ENCODE results near the gene ARHGEF16. TPM values are rescaled to one million over a fixed set of nuclear protein-coding genes. Genes with fewer than 3 reads are reported as not detected.

Gene ARHGEF16
- total and polyA plus RNA-seq, 2 donors: 1.4 to 2.3 TPM

DNA sequence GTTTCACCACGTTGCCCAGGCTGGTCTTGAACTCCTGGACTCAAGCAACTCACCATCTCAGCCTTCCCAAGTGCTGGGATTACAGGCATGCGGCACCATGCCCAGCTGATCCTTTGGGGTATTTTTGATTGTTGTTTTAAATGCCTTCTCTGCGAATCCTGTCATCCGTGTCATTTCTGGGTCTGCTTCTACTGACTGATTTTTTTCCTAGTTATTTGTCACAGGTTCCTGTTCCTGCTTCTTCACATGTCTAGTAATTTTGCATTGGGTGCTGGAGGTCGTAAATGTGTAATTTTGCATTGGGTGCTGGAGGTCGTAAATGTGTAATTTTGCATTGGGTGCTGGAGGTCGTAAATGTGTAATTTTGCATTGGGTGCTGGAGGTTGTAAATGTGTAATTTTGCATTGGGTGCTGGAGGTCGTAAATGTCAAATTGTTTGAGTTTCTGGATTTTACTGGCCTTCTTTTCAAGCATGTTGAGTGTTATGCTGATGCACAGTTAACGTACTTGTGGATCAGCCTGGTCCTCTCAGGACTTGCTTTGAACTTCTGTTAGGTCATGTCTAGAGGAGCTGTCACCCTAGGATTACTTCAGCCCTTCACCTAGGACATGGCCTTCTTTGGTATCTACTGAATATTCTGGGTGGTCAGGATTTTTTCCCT, 4.1 kb upstream of the ARHGEF16 start:
- Histone ChIP-seq H3K27me3 (ENCODE audit: control insufficient read depth in 2 of 2, insufficient read depth in 1 of 2, low read length in 1 of 2) (peaks cover 8 to 34% of the 10 kb centered on the region in 2 donors), H3K36me3 (ENCODE audit: control insufficient read depth in 2 of 2, insufficient read depth in 2 of 2, low read length in 1 of 2) (no peaks in the 10 kb centered on the region), H3K9me3 (ENCODE audit: control insufficient read depth in 2 of 2, insufficient read depth in 1 of 2, low read length in 1 of 2) (peaks cover 0 to 3% of the 10 kb centered on the region in 2 donors), H3K4me1 (ENCODE audit: control insufficient read depth in 2 of 2, insufficient read depth in 2 of 2, low read length in 2 of 2) (peaks cover 0 to 9% of the 10 kb centered on the region in 2 donors), H3K27ac (ENCODE audit: low read depth in 1 of 2, low read length in 1 of 2) (no peak overlapping the region), H3K4me3 (ENCODE audit: low read length in 2 of 2) (no peak overlapping the region)
- WGBS: 94% methylated on average over 9 of the region's 9 CpGs
- no peak for DNase-seq (ENCODE audit: low read depth in 6 of 9, low spot score in 9 of 9)

DNA sequence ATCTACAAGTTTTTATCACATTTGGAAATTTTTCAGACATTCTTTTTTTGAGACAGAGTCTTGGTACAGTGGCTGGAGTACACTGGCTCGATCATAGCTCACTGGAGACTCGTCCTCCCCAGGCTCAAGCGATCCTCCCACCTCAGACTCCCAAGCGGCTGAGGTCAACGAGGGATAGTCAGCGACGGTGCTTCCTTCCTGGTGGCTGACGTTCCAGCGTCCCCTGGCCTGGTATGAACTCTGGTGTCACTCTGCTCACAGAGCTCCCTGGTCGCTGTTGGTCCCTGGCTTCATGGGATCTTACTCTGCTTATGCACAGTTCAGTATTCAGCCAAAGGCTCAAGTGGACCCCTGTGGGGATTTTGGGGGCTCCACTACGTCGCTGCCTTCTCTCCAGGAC, 3.5 kb upstream of the ARHGEF16 start:
- Histone ChIP-seq H3K36me3 (ENCODE audit: control insufficient read depth in 2 of 2, insufficient read depth in 2 of 2, low read length in 1 of 2) (no peaks in the 10 kb centered on the region), H3K27me3 (ENCODE audit: control insufficient read depth in 2 of 2, insufficient read depth in 1 of 2, low read length in 1 of 2) (peaks cover 8 to 40% of the 10 kb centered on the region in 2 donors), H3K27ac (ENCODE audit: low read depth in 1 of 2, low read length in 1 of 2) (no peak overlapping the region), H3K4me1 (ENCODE audit: control insufficient read depth in 2 of 2, insufficient read depth in 2 of 2, low read length in 2 of 2) (peaks cover 0 to 9% of the 10 kb centered on the region in 2 donors), H3K9me3 (ENCODE audit: control insufficient read depth in 2 of 2, insufficient read depth in 1 of 2, low read length in 1 of 2) (peaks cover 0 to 3% of the 10 kb centered on the region in 2 donors), H3K4me3 (ENCODE audit: low read length in 2 of 2) (no peak overlapping the region)
- WGBS: 80% methylated on average over 12 of the region's 12 CpGs
- DNase-seq (ENCODE audit: low read depth in 6 of 9, low spot score in 9 of 9): no peak

DNA sequence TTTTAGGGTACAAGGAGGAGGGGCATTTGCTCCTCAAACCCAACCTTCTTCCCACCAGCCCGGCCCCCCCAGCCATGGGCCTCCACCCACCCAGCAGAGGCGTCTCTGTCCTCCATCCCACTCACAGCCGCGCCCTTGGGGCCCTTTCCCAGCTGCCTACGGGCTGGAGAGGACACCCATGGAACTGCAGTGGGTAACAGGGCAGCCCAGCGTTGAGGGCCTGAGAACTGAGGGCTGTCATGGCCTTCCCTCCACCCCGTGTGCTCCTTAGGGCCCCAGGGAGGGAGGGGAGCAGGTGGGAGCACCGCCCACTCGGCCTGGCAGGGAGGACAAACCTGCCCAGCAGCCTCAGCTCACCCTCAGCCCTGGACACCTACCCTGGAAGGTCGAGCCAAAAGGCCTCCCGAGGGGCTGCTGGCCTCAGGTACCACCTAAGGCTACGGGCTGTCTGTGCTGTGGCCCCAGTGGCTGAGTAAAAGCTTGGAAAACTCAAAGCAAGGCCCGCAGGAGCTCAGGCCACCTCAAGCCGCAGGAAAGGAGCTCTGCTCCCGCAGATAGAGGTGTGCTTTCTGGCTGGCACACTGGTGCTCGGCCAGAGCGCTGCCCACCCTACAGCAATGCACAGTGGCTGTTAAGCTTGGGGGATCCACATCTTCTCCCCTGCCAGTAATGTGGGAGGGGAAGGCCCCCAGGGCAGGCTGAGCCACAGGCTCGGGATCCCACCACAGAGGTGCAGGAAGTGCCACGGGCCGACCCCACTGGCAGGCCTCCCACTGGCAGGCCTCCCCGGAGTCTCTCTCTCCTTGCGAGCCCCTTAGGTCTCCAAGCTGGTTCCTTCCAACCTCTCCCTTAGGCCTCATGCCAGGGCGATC, 2.2 kb upstream of the ARHGEF16 start:
- DNase-seq (ENCODE audit: low read depth in 6 of 9, low spot score in 9 of 9): no peak
- peaks cover 8 to 45% of the 10 kb centered on the region in 2 donors for H3K27me3 ChIP-seq (ENCODE audit: control insufficient read depth in 2 of 2, insufficient read depth in 1 of 2, low read length in 1 of 2)
- WGBS: 89% methylated on average over 23 of the region's 23 CpGs

DNA sequence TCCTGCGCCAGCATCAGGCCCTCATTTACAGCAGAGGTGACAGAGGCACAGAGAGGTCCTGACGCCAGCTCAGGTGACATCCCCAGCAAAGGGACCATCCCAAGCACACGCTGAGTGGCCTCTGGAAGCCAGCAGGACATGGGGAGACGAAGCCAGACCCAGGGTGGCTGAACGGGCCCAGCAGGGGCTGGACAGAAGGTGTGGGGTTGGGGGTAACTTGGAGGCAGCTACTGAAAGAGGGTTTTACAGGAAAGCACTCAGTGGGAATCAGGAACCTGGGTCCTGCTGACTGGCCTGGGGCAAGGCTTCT, 1.6 kb upstream of the ARHGEF16 start:
- DNase-seq (ENCODE audit: low read depth in 6 of 9, low spot score in 9 of 9): no peak
- peaks cover 8 to 45% of the 10 kb centered on the region in 2 donors for H3K27me3 ChIP-seq (ENCODE audit: control insufficient read depth in 2 of 2, insufficient read depth in 1 of 2, low read length in 1 of 2)
- no peaks in the 10 kb centered on the region for H3K36me3 ChIP-seq (ENCODE audit: control insufficient read depth in 2 of 2, insufficient read depth in 2 of 2, low read length in 1 of 2)
- peaks cover 0 to 12% of the 10 kb centered on the region in 2 donors for H3K4me1 ChIP-seq (ENCODE audit: control insufficient read depth in 2 of 2, insufficient read depth in 2 of 2, low read length in 2 of 2)
- H3K27ac ChIP-seq (ENCODE audit: low read depth in 1 of 2, low read length in 1 of 2): no peak overlapping the region
- 53% methylated on average over 5 of the region's 5 CpGs for WGBS
- no peaks in the 10 kb centered on the region for H3K9me3 ChIP-seq (ENCODE audit: control insufficient read depth in 2 of 2, insufficient read depth in 1 of 2, low read length in 1 of 2)
- H3K4me3 ChIP-seq (ENCODE audit: low read length in 2 of 2): no peak overlapping the region

More for the DNA sequence above, 2.2 kb upstream of the ARHGEF16 start:
- Histone ChIP-seq H3K27ac (ENCODE audit: low read depth in 1 of 2, low read length in 1 of 2) (no peak overlapping the region), H3K4me3 (ENCODE audit: low read length in 2 of 2) (no peak overlapping the region), H3K9me3 (ENCODE audit: control insufficient read depth in 2 of 2, insufficient read depth in 1 of 2, low read length in 1 of 2) (no peaks in the 10 kb centered on the region), H3K4me1 (ENCODE audit: control insufficient read depth in 2 of 2, insufficient read depth in 2 of 2, low read length in 2 of 2) (peaks cover 0 to 9% of the 10 kb centered on the region in 2 donors), H3K36me3 (ENCODE audit: control insufficient read depth in 2 of 2, insufficient read depth in 2 of 2, low read length in 1 of 2) (no peaks in the 10 kb centered on the region)

DNA sequence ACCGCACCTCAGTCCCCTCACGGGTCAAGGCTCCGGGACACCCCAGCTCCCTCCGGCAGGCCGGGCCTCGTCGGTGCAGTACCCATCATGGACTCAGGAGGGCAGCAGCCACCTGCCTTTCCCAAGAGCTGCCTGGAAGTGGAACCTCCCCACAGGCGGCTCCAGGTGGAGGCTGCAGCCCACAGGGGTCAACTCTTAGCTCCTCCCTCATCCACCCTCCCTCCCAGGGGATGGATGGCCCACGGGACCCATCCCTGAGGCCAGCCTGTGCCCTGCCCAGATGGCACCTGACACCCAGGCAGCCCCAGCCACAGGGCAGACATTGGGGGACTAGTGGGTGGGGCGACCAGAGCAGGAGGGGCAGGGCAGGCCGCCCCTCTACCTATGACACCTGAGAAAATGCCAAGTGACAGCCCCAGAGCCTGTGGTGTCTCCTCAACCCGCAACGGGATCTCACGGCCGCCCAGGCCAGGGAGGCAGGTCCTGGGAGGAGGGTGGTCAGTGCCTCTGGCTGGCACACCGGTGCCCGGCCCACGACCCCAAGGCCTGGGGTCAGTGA, 1.2 kb upstream of the ARHGEF16 start:
- H3K36me3 ChIP-seq (ENCODE audit: control insufficient read depth in 2 of 2, insufficient read depth in 2 of 2, low read length in 1 of 2): no peaks in the 10 kb centered on the region
- H3K4me1 ChIP-seq (ENCODE audit: control insufficient read depth in 2 of 2, insufficient read depth in 2 of 2, low read length in 2 of 2): peaks cover 0 to 16% of the 10 kb centered on the region in 2 donors
- peaks cover 8 to 45% of the 10 kb centered on the region in 2 donors for H3K27me3 ChIP-seq (ENCODE audit: control insufficient read depth in 2 of 2, insufficient read depth in 1 of 2, low read length in 1 of 2)
- H3K9me3 ChIP-seq (ENCODE audit: control insufficient read depth in 2 of 2, insufficient read depth in 1 of 2, low read length in 1 of 2): no peaks in the 10 kb centered on the region
- DNase-seq (ENCODE audit: low read depth in 6 of 9, low spot score in 9 of 9): peak in 8 of 9 donors; percentile 14 to 73 (median 39)
- no peak overlapping the region for H3K4me3 ChIP-seq (ENCODE audit: low read length in 2 of 2)
- WGBS: 32% methylated on average over 18 of the region's 18 CpGs
- no peak overlapping the region for H3K27ac ChIP-seq (ENCODE audit: low read depth in 1 of 2, low read length in 1 of 2)

DNA sequence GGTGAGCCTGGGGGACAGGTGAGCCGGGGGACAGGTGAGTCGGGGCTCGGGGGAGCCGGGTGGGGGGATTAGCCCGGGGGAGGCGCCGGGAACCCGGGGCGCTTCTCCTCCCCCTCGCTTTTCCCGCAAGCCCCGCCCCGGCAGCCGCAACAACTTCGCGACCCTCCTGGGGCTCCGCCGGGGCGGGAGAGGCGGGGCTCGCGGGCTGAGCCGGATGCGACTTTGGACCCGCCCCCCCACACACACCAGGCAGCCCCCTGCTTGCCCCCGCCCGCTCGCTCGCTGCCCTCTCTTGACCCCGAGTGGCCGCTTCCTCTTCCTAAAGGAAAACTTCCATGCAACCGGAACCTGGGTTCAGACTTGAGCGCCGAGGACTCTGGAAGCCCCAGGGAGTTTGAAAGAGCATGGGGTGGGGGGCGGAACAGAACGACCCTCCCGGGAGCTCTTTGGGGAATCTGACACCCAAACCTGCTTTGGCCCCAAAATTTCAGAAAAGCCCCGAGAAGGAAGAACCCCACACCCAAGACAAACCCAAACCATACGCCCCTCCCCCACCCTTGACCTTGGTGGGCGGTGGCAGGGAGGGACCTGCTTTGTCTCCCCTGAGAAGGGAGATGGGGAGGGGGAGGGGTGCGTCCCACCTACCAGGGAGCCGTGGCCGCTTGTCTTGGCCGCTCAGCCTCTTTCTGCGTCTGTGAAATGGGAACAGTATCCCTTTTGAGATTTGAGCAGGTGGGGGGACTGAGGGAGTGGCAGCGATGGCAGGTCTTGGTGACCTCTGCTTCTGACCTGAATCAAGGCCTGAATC, 550 bp downstream of the ARHGEF16 start:
- Histone ChIP-seq H3K4me1 (ENCODE audit: control insufficient read depth in 2 of 2, insufficient read depth in 2 of 2, low read length in 2 of 2) (peaks cover 0 to 20% of the 10 kb centered on the region in 2 donors), H3K27ac (ENCODE audit: low read depth in 1 of 2, low read length in 1 of 2) (no peak overlapping the region), H3K9me3 (ENCODE audit: control insufficient read depth in 2 of 2, insufficient read depth in 1 of 2, low read length in 1 of 2) (no peaks in the 10 kb centered on the region), H3K36me3 (ENCODE audit: control insufficient read depth in 2 of 2, insufficient read depth in 2 of 2, low read length in 1 of 2) (no peaks in the 10 kb centered on the region), H3K27me3 (ENCODE audit: control insufficient read depth in 2 of 2, insufficient read depth in 1 of 2, low read length in 1 of 2) (peaks cover 8 to 48% of the 10 kb centered on the region in 2 donors), H3K4me3 (ENCODE audit: low read length in 2 of 2) (peak overlapping the region in 1 of 2 donors; percentile 57)
- DNase-seq (ENCODE audit: low read depth in 6 of 9, low spot score in 9 of 9): peak in 5 of 9 donors; percentile 32 to 60 (median 43)
- 16% methylated on average over 46 of the region's 46 CpGs for WGBS

DNA sequence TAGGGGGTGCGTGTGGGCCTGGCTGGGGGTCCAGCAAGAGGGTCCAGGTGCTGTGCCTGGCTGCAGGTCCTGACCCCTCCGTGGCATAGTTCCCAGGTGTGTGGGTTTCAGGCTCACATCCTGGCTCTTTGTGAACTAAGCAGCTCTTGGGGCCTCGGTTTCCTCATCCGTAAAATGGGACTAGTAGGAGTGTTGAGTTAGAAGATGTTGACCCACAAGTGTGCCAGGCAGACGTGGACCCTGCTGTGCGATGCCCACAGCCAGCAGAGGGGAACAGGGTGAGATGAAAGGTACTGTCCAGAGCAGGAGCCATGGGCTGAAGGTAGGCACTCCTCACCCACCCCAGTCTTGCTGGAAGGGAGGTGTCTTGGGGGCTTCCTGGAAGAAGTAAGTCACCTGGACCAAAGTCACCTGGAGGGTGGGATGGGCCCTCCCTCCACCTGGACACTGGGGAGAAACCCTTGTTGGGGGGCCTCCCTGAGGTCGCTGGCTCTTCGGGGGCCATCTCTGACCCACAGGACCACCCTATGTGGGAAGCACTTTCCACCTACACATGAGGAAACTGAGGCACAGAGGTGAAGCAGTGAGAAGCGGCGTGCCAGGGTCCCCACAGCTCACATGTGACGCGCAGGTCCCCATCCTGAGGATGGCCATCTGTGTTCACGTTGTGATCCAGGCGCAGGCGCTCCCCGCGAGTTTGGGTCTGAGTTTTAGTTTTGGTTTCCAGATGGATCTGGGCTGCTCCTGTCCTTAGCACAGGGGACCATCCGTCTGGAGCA, 1.4 kb downstream of the ARHGEF16 start:
- peaks cover 0 to 20% of the 10 kb centered on the region in 2 donors for H3K4me1 ChIP-seq (ENCODE audit: control insufficient read depth in 2 of 2, insufficient read depth in 2 of 2, low read length in 2 of 2)
- DNase-seq (ENCODE audit: low read depth in 6 of 9, low spot score in 9 of 9): no peak
- WGBS: 97% methylated on average over 18 of the region's 18 CpGs
- H3K4me3 ChIP-seq (ENCODE audit: low read length in 2 of 2): no peak overlapping the region
- peaks cover 8 to 48% of the 10 kb centered on the region in 2 donors for H3K27me3 ChIP-seq (ENCODE audit: control insufficient read depth in 2 of 2, insufficient read depth in 1 of 2, low read length in 1 of 2)
- H3K27ac ChIP-seq (ENCODE audit: low read depth in 1 of 2, low read length in 1 of 2): no peak overlapping the region
- no peaks in the 10 kb centered on the region for H3K36me3 ChIP-seq (ENCODE audit: control insufficient read depth in 2 of 2, insufficient read depth in 2 of 2, low read length in 1 of 2)
- no peaks in the 10 kb centered on the region for H3K9me3 ChIP-seq (ENCODE audit: control insufficient read depth in 2 of 2, insufficient read depth in 1 of 2, low read length in 1 of 2)

DNA sequence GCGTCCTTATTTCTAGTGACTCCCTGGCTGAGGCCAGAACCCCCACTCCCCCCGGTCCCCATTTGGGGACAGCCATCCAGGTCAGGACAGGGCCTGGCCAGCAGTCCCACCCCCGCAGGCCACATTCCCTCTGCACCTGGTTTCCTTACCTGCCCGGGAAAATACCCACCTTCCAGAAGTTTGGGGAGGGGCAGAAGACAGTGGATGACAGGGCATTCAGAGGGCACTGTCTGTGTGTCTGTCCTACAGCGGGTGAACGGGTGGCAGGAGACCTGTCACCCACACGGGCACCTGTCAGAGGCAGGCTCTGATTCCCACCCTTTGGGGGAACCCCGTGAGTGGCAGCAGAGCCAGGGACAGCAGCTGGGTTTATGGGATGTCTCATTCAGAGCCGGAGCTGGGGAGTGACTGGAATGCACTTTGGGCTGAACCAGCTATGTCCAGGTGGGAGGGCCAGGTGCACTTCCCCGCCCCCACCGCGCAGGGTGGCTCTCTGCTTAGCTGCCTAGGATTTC, 2.0 kb downstream of the ARHGEF16 start:
- no peak overlapping the region for H3K4me3 ChIP-seq (ENCODE audit: low read length in 2 of 2)
- no peaks in the 10 kb centered on the region for H3K9me3 ChIP-seq (ENCODE audit: control insufficient read depth in 2 of 2, insufficient read depth in 1 of 2, low read length in 1 of 2)
- H3K27ac ChIP-seq (ENCODE audit: low read depth in 1 of 2, low read length in 1 of 2): no peak overlapping the region
- peaks cover 0 to 20% of the 10 kb centered on the region in 2 donors for H3K4me1 ChIP-seq (ENCODE audit: control insufficient read depth in 2 of 2, insufficient read depth in 2 of 2, low read length in 2 of 2)
- H3K27me3 ChIP-seq (ENCODE audit: control insufficient read depth in 2 of 2, insufficient read depth in 1 of 2, low read length in 1 of 2): peaks cover 8 to 45% of the 10 kb centered on the region in 2 donors
- 95% methylated on average over 12 of the region's 12 CpGs for WGBS
- no peak for DNase-seq (ENCODE audit: low read depth in 6 of 9, low spot score in 9 of 9)
- no peaks in the 10 kb centered on the region for H3K36me3 ChIP-seq (ENCODE audit: control insufficient read depth in 2 of 2, insufficient read depth in 2 of 2, low read length in 1 of 2)
